Astrocyte of the spinal cord (primary cell): ENCODE measurements around the gene ORC1.

Source experiments
- DNase-seq: peaks from one replicate; pipeline ENCODE4 v3.0.0; 2011; ENCODE audit warnings: low read depth, low spot score
- H3K4me3 ChIP-seq: 2 replicates; pipeline ENCODE4 v1.5.1; 2011; ENCODE audit warnings: low read depth, mild to moderate bottlenecking, low read length, moderate library complexity
- in situ Hi-C: cut with HindIII; loops from 2 replicates; pipeline ENCODE4 v1.10.0; 2017; ENCODE audit warnings: low sequenced_read_pairs
- TF ChIP-seq, protein P1 (sequence below): IDR thresholded peaks from 2 replicates; pipeline ENCODE4 v1.5.1; 2012; ENCODE audit warnings: low read depth, mild to moderate bottlenecking, low read length, inconsistent platforms

The ORC1 gene

DNA sequence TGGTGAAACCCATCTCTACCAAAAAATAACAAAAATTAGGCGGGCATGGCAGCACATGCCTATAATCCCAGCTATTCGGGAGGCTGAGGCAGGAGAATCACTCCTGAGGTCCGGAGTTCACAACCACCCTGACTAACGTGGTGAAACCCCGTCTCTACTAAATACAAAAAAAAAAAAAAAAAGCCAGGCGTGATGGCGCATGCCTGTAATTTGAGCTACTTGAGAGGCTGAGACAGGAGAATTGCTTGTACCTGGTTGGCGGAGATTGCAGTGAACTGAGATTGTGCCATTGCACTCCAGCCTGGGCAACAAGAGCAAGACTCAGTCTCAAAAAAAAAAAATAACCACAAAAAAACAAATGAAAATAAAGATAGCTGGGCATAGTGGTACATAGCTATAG lies 80.5 kb downstream of the ORC1 start:
- TF ChIP-seq, protein P1, sequence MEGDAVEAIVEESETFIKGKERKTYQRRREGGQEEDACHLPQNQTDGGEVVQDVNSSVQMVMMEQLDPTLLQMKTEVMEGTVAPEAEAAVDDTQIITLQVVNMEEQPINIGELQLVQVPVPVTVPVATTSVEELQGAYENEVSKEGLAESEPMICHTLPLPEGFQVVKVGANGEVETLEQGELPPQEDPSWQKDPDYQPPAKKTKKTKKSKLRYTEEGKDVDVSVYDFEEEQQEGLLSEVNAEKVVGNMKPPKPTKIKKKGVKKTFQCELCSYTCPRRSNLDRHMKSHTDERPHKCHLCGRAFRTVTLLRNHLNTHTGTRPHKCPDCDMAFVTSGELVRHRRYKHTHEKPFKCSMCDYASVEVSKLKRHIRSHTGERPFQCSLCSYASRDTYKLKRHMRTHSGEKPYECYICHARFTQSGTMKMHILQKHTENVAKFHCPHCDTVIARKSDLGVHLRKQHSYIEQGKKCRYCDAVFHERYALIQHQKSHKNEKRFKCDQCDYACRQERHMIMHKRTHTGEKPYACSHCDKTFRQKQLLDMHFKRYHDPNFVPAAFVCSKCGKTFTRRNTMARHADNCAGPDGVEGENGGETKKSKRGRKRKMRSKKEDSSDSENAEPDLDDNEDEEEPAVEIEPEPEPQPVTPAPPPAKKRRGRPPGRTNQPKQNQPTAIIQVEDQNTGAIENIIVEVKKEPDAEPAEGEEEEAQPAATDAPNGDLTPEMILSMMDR, result no peak
- DNase-seq, result no peak
- in situ Hi-C loops, result no loop called here
- no peak overlapping the region for H3K4me3 ChIP-seq
